Colonic mucosa (tissue), 4 donors: Measurements from ENCODE around the gene PRCP. TPM values are rescaled to one million over a fixed set of nuclear protein-coding genes. Genes with fewer than 3 reads are reported as not detected.
"Not testable (repeated sequence)": the region's sequence is repeated elsewhere in the genome, so short reads cannot be mapped to it uniquely, and the experiment has no call there.

Source experiments
- DNase-seq: peaks from one replicate; pipeline ENCODE4 v3.0.0-alpha.2; 2020
- H3K27ac ChIP-seq: fragments of 200-600 bp; one replicate; pipeline ENCODE4 v1.8.0; 2021
- H3K27me3 ChIP-seq: fragments of 200-600 bp; one replicate; pipeline ENCODE4 v1.8.0; 2021
- H3K36me3 ChIP-seq: fragments of 200-600 bp; one replicate; pipeline ENCODE4 v1.8.0; 2021
- H3K4me1 ChIP-seq: fragments of 200-600 bp; one replicate; pipeline ENCODE4 v1.8.0; 2021; ENCODE audit warnings: mild to moderate bottlenecking
- H3K4me3 ChIP-seq: fragments of 200-600 bp; one replicate; pipeline ENCODE4 v1.8.0; 2021
- H3K9ac ChIP-seq, 2 donors: one replicate each; pipeline ENCODE4 v1.7.0; 2013; ENCODE audit warnings: control low read depth in 2 of 2, low read depth in 2 of 2, low read length in 2 of 2
- H3K9me3 ChIP-seq: fragments of 200-600 bp; one replicate; pipeline ENCODE4 v1.8.0; 2021
- CTCF ChIP-seq: fragments of 200-600 bp; IDR thresholded peaks from one replicate; pipeline ENCODE4 v1.8.0; 2022; ENCODE audit warnings: antibody characterized with exemption, mild to moderate bottlenecking
- intact Hi-C: fragments of 100-400 bp; cut with DNase I; formaldehyde crosslinking; loops from one replicate; pipeline ENCODE4 v1.14.1; 2022
- total RNA-seq, 2 donors: library from RNA; stranded (reverse); fragmentation: NEBNext Ultra II Directional in 1 of 2; extraction: Animal tissue kit (Norgen Biotek cat#: 25700) in 1 of 2; gene quantifications; one replicate each; pipeline ENCODE4 v1.2.1, GENCODE V29; 2021
- donor health status: healthy.
- donor health status: DM: no; HTN: no; CAD: no.
- donor health status: DM: no; HTN: no; CAD: no.

The PRCP gene
- 10 to 100 TPM; 24.9 to 41.3 TPM for total RNA-seq

DNA sequence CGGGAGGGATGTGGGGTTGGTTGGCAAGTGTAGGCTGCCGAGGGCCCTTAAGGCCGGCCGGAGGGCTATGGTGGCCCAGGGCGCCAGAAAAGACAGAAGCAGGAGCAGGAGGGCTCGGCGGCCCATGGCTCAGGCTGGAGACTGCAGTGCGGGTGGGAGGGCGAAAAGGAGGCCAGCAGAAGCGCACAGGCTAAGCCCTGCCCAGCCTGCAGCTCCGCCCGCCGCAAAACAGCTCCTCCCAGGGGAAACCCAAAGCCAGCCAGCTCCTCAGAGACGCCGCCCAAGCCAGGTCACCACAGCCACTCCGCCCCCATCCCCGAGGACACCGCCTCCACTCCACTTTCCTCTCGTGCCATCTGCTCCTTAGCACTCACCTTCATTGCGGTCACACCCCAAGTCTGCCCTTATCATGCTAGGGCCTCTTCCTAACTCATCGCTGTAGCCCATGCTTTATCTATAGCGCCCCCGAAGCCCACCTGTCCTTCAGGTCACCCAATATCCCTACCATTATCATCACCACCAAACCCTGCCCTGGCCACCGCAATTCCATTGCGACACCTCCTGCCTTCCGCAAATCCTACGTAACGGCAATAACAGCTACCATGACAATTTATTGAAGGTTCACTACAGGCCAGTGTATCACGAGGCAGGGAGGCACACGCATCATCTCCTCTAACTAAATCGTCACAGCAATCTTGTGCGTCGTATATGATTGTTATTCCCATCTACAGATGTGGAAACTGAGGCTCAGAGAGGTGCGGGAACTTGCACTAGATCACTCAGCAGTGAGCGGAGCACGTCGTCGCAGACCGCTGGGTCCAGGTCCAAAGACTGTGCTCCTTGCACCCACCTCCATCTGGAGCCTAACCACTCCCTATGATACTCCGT is at the start of gene PRCP:
Gene PRCP, minus strand, starts transcription at position 154 of the 888 bp plus-strand sequence. Its CDS starts 28 bp downstream, at position 126.
- DNase-seq: peak; percentile 98
- no peaks in the 10 kb centered on the region for H3K36me3 ChIP-seq
- H3K9me3 ChIP-seq: no peaks in the 10 kb centered on the region
- peak within 1 kb of the TSS; percentile 60 for H3K4me3 ChIP-seq
- intact Hi-C loops: no loop called here
- TF ChIP-seq CTCF: no peak
- H3K9ac ChIP-seq: peak within 1 kb of the TSS; percentile 93 to 96
- peak within 1 kb of the TSS; percentile 93 for H3K27ac ChIP-seq
- no peaks in the 10 kb centered on the region for H3K27me3 ChIP-seq
- peaks cover 3% of the 10 kb centered on the region for H3K4me1 ChIP-seq

- Histone ChIP-seq H3K4me3 (no peak overlapping the region), H3K9me3 (no peaks in the 10 kb centered on the region), H3K36me3 (no peaks in the 10 kb centered on the region), H3K27me3 (no peaks in the 10 kb centered on the region), H3K4me1 (no peaks in the 10 kb centered on the region), H3K9ac (no peak overlapping the region), H3K27ac (no peak overlapping the region)
- intact Hi-C loops: no loop called here
- no peak for TF ChIP-seq CTCF
- DNase-seq: no peak
These were observed 49.1 kb upstream of the PRCP start for GRCh38 chr11:82949352-82949751.

DNA sequence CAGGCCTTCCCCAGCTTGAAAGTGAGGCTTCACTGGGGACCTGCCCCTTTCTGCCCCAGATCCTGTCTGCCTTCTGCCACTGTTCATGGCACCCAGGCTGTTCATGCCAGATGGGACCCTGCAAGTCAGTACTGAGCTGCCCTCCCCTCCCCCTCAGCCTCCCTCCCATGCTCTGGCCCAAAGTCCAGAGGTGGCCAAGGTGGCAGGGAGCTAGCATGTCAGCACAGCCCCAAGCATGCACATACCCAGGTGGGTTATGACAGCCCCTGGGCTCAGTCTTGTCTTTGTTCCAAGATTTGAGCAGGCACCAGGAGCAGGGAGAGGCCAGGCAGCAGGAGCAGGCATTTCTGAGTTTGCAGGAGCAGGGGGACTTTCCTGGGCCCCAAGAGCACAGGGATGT is 45.5 kb upstream of the PRCP start:
- no peak overlapping the region for H3K27ac ChIP-seq
- H3K27me3 ChIP-seq: no peaks in the 10 kb centered on the region
- H3K9me3 ChIP-seq: no peaks in the 10 kb centered on the region
- H3K9ac ChIP-seq: no peak overlapping the region
- intact Hi-C loops: no loop called here
- TF ChIP-seq CTCF: no peak
- H3K4me1 ChIP-seq: no peaks in the 10 kb centered on the region
- H3K4me3 ChIP-seq: no peak overlapping the region
- DNase-seq: no peak
- no peaks in the 10 kb centered on the region for H3K36me3 ChIP-seq

- H3K9me3 ChIP-seq, DNase-seq, H3K27ac ChIP-seq, H3K4me1 ChIP-seq, intact Hi-C loops, H3K36me3 ChIP-seq, H3K9ac ChIP-seq, H3K4me3 ChIP-seq, H3K27me3 ChIP-seq: not testable (repeated sequence)
These were observed 44.8 kb upstream of the PRCP start for GRCh38 chr11:82945041-82945440.

DNA sequence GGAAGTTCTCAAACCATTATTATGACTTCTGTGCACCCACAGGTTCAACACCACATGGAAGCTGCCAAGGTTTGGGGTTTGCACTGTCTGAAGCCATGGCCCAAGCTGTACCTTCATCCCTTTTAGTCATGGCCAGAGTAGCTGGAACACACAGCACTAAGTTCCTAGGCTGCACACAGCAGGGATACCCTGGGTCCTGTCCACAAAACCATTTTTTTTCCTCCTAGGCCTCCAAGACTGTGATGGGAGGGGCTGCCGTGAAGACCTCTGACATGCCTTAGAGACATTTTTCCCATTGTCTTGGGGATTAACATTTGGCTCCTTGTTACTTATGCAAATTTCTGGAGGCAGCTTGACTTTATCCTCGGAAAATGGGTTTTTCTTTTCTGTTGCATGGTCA is 44.0 kb upstream of the PRCP start:
- no peaks in the 10 kb centered on the region for H3K9me3 ChIP-seq
- no peak overlapping the region for H3K9ac ChIP-seq
- no peak overlapping the region for H3K4me3 ChIP-seq
- H3K27me3 ChIP-seq: no peaks in the 10 kb centered on the region
- no peak for TF ChIP-seq CTCF
- no peaks in the 10 kb centered on the region for H3K4me1 ChIP-seq
- intact Hi-C loops: no loop called here
- no peak for DNase-seq
- H3K36me3 ChIP-seq: no peaks in the 10 kb centered on the region
- no peak overlapping the region for H3K27ac ChIP-seq

DNA sequence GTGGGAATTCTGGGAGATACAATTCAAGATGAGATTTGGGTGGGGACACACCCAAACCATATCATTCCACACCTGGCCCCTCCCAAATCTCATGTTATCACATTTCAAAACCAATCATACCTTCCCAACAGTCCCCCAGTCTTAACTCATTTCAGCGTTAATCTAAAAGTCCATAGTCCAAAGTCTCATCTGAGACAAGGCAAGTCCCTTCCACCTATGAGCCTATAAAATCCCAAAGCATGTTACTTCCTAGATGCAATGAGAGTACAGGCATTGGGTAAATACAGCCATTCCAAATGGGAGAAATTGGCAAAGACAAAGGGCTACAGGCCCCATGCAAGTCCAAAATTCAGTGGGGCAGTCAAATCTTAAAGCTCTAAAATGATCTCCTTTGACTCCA is 43.2 kb upstream of the PRCP start:
- intact Hi-C loops, H3K27me3 ChIP-seq, H3K27ac ChIP-seq, H3K9me3 ChIP-seq, DNase-seq, H3K4me1 ChIP-seq, H3K4me3 ChIP-seq, H3K9ac ChIP-seq, H3K36me3 ChIP-seq: not testable (repeated sequence)
